HUDEP-2 (cell line): ENCODE results near the gene ZNF764.
"Not testable (repeated sequence)": the region's sequence is repeated elsewhere in the genome, so short reads cannot be mapped to it uniquely, and the experiment has no call there.

Experiments used
- DNase-seq, 76 experiments: peaks; one replicate each; lab custom pipeline; 2025; ENCODE audit not compliant: unreplicated experiment in 76 of 76; lab: John Stamatoyannopoulos, UW

The ZNF764 gene

DNA sequence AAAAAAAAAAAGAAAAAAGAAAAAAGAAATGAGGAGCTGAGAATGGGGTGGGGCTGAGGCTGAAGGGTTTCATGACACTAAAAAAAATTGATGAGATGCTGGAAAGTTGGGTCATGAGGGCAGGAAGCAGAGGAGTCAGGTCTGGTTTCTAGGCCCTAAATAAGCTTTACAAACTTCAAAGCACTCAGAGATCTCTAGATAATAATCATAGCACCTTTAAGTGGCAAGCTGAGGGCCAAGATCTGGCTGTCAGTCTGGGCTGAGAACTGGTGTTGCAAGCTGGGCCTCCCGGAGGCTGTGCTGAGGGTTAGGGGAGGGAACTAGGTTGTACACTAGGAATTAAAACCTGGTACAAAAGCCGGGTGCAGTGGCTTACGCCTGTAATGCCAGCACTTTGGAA, 6.4 kb downstream of the ZNF764 start:
- no peak for DNase-seq

DNA sequence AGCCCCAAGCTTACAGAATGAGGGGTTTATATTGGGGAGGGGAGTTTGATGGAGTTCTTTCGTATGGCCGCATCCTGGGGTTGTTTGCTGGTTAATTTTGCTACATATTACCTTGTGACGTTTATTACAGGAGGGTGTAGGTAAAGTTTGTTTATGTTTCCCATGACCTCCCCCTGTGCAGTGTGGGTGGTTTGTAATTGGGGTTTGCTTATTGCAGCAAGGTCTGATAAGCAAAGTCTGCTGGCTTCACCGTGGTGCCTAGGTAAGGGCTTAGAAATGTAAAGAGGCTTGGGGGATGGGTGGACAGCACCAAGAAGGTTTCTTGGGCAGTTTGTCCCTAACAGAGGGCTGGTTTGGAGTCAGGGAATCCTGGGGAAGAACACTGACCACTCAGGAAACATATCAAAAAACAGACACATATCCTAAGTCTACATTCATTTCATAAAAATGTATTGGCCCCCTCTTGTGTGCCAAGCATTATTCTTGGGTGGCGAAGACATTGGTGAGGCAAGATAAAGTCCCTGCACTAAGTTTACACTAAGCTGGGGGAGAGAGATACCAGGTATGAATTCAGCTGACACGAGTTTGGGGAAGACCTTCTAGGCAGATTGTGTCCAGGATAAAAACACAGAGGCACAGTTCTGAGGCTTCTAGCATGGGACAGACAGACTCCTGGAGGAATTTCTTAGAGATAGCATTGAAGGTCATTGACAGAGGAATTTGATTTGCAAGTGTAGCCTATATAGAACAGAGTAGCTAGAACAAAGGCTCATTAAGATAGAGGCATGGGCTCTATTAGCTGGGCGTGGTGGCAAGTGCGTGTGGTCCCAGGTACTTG, 9.5 kb downstream of the ZNF764 start:
- DNase-seq: peak in 21 of 76 experiments; percentile 8 to 64 (median 32)

DNA sequence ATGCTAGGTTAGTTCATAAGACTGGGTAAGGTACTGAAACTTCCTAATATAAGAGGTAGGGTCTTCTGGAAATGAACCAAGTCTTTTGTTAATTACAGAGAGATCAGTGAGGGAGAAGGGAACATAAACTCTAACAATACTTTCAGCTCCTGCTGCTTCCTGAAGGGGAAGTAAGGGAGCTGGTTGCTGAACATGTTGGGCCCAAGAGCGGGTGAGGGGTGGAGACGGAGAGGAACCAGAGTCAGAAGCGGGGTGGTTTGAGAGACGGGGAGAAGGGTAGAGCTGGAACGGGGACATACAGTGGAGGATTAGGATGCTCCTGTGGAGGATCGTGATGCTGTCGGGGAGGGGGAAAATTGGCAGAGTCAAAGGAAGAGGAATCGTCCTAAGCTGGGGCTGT, 12.1 kb downstream of the ZNF764 start:
- DNase-seq: no peak

DNA sequence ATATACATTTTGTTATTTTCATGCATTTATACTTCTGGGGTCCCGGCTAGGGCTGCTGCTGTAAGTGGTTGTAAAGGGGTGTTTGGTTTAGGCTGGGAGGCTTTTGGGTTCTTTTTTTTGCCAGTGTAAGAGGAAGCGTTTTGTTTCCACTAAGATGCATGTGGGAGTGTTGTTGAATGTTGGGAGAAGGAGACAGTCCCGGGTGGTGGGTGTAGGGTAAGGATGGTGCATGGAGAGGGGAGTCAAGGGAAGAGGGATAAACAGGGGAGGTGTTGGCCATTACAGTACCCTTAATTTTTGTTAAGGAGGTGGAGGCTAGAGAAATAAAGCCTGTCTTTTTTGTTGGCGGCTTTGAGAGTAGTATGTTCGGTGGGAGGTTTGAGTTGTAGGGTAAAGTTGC, 15.1 kb downstream of the ZNF764 start:
- no peak for DNase-seq

DNA sequence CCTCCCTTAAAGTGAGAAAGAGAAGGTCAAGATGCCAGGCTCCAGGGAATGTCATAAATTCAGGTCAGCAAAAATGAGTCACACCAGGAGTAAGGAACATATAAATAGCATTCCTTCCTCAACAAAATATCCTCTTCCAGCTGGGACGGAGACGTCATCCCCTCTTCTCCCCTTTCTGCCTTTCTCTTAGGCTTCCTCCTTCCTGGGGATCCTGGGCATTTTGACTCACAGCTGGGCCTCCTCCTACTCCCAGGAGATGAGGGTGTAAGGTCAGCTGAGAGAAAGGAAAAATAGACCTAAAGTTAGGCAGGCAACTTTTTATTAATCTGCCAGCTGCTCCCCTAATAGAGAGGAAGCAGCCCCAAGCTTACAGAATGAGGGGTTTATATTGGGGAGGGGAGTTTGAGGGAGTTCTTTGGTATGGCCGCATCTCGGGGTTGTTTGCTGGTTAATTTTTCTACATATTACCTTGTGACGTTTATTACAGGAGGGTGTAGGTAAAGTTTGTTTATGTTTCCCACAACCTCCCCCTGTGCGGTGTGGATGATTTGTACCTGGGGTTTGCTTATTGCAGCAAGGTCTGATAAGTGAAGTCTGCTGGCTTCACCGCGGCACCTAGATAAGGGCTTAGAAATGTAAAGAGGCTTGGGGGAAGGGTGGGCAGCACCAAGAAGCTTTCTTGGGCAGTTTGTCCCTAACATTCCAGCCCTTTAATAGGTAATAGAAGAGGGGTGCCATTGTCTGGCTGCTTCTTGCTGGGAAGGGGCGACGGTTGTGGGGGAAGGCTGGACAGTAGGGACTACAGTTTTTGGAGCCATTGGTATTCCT, 16.5 kb downstream of the ZNF764 start:
- DNase-seq: peak in 2 of 76 experiments; percentile 9 to 15

DNA sequence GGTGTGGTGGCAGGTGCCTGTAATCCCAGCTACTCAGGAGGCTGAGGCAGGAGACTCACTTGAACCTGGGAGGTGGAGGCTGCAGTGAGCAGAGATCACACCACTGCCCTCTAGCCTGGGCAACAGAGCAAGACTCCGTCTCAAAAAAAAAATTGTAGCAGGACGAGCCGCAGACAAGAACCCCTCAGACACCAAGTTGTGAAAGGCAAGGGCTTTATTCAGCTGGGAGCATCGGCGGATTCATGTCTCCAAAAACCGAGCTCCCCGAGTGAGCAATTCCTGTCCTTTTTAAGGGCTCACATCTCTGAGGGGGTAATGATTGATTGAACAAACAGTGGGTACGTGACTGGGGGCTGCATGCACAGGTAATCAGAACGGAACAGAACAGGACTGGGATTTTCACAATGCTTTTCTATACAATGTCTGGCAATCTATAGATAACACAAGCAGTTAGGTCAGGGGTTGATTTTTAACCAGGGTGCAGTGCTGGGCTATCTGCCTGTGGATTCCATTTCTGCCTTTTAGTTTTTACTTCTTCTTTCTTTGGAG, 17.2 kb downstream of the ZNF764 start:
- peak in 3 of 76 experiments; percentile 20 to 26 (median 24) for DNase-seq

DNA sequence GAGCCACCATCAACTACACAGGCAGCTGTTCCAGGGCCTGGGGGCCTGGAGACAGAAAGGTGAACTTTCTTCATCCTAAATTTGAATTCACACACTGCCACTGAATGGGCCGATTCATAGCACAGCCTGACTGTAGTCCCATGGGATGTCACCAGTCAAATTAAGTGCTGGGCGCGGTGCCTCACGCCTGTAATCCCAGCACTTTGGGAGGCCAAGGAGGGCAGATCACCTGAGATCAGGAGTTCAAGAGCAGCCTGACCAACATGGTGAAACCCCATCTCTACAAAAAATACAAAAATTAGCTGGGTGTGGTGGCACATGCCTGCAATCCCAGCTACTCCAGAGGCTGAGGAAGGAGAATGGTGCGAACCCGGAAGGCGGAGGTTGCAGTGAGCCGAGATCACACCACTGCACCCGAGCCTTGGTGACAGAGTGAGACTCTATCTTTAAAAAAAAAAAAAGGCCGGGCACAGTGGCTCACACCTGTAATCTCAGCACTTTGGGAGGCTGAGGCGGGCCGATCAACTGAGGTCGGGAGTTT, 18.1 kb downstream of the ZNF764 start:
- not testable (repeated sequence) for DNase-seq

DNA sequence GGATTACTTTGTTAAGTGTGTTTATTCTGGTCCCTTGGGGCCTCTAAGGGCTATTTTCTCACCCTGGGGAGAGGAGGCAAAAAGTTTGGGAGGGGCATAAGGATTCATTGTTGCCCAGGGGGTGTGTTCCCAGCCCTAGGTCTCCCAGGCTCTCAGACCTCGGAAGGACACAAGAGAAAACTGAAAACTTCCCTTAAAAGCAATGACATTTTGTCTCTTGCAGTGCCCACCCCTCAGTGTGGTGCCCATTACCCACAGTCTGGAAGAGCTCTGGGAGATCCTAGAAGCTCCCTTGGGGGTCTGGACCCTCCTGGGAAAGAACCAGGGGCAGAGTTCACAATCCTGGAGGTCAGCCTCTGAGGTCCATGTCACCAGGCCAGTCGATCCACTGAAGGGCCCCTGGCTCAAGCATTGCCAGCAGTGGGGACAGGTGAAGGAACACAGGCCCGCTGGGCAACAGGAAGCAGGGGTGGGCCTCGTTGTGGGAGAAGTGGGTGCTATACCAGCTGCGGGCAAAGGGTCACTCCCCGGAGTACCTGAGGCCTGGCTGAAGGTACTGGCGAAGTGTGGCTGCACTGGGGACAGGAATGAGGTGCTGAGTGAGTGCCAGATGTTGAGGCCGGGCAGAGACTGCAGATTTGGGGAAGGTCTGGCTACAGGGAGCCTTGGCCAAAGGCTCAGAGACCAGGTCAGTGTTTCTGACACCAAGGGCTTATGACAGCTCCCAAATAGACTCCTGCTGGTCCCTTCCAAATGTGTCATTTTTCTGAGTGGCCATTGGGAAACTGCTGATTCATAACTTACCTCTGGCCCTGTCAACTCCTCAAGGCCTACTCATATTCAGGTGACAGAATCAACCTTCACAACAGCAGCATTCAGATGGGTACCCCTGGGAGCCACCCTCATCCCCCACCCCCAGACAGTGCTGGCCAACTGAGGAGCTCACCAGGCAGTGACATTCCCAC, 18.9 kb downstream of the ZNF764 start:
- DNase-seq: no peak

DNA sequence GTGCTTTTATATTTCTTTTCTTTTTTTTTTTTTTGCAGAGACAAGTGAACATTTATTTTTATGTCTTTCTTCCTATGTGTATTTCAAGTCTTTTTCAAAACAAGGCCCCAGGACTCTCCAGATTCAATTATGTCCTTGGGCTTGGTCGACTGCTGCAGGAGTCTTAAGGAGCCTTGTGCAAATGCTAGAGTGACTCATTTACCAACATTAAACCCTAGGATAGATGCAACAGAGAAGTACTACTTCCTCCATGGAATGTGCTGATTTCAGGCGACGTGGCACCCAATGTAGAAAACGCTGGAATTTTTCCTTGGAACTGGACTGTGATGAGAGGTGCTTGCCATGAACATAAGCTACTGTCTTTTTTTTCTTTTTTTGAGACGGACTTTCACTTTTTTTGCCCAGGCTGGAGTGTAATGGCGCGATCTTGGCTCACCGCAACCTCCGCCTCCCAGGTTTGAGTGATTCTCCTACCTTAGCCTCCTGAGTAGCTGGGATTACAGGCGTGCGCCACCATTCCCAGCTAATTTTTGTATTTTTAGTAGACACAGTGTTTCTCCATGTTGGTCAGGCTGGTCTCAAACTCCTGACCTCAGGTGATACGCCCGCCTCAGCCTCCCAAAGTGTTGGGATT, 21.7 kb downstream of the ZNF764 start:
- DNase-seq: not testable (repeated sequence)

DNA sequence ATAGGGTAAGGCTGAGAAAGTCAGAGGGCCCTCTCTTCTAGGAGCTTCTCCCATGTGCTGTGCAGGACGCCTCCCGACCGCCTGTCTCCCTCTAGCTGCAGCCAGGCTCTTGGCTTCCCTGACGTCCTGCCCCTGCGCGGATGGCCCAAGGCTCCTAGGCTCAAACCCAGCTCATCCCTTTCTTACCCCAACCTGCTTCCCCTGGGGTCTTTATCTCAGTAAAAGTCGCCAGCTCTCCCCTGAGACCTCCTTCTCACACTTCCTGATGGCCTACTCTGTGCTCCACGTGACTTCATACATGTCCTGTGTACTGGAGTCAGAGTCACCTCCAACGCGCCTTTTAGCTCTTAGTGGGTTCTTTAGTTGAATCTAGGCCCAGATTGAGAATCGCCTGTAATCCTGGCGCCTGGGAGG, 22.4 kb downstream of the ZNF764 start:
- DNase-seq: peak in 70 of 76 experiments; percentile 30 to 81 (median 66)

DNA sequence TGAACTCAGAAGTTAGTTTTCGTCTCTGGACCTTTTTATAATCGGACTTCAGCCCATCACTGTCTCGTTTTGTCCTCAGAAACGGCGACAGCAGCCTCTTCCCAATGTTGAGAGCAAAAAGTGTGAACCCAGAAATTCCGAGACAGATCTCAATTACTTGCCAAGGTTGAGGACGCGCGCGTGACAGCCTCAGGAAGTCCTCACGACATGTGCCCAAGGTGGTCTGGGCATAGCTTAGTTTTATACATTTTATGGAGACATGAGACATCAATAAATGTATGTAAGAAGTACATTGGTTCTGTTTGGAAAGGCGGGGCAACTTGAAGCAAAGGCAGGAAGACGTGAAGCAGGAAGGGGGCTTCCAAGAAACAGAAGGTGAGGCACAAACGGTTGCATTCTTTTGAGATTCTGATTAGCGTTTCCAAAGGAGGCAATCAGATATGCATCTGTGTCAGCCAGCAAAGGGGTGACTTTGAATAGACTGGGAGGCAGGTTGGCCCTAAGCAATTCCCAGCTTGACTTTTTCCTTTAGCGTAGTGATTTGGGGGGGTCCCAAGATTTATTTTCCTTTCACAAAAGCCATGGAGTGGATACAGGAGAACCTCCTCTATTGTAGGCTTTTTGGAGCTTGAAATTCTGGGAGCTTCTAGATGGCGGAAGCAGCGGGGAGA, 22.9 kb downstream of the ZNF764 start:
- DNase-seq: peak in 5 of 76 experiments; percentile 46 to 90 (median 51)

DNA sequence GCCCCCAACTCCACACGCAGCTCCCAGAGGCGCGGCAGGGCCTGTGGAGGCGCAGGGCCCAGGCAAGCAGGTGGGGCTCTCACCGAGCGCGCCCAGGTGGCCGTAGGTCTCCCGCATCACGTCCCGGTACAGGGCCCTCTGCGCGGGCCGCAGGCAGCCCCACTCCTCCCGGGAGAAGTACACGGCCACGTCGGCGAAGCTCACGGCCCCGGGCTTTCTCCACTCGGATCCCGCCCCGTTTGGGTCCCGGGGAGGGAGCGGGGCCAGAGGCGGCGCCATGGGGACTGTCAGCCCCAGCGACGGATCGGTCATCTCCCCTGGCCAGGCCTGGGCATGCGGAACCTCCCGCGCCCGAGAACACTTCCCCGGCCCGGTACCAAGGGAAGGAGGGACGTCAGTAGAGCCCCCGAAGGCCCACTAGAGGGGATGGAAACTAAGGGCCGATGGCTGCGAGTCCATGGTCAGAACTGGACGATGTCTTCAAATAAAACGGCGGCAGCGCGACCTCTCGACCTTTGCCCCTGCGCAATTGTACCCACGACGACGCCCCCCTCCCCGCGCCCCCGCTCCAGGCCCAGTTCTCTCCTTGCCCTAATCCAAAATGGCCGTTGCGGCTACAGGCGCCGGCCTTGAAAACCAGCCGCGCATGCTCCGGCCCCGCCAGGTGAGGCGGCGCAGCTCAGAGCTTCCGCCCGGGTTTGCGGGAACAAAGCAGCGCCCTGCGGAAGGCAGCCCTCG, 23.6 kb downstream of the ZNF764 start, which contains the start of gene ZNF747:
ZNF747 (minus strand) TSS at position 491 of the 738 bp plus-strand sequence; CDS start at position 312, 179 bp downstream.
- peak in 71 of 76 experiments; percentile 18 to 90 (median 80) for DNase-seq

DNA sequence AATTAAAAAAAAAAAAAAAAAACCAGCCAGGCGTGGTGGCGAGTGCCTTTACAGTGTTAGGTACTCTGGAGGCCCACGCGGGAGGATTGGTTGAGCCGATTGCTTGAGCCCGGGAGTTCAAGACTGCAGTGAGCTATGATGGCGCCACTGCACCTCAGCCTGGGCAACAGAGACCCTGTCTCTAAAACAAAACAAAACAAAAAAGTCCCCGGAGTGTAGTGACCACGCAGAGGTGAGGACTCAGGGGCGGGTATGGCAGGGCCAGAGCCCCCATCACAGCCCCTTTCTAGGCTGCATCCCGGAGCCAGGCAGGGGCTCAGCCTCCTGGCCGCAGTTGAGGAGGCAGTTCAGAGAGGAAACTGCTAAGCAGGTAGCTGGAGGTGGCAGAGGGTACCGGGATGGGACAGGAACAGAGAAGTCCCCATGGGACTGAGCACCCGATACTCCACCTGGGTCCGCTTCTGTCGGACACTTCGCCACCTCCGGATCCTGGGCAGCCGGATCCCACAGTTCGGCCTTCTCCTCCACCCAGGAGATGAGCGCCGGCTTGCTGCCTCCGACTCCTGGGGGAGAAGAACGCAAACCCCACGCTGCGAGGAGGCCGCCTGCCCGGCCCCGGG, 24.3 kb downstream of the ZNF764 start:
- DNase-seq: peak in 20 of 76 experiments; percentile 9 to 72 (median 24)

DNA sequence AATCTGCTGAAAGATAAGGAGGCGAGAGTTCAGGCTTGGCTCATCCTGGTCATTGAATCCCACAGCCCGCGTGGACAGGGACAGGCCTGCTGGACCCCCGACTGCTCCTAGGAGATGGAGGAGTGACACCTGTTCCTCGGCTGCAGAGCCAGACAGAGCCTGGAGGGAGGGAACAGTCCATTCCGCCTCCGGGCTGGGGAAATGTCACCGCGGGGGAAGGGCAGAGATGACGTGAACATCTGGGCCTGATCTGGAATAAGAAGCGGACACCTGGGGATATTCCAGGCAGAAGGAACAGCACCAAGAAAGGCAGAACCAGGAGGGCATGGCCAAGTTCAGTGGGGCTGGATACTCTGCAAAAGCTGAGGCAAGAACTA, 25.0 kb downstream of the ZNF764 start:
- DNase-seq: no peak

DNA sequence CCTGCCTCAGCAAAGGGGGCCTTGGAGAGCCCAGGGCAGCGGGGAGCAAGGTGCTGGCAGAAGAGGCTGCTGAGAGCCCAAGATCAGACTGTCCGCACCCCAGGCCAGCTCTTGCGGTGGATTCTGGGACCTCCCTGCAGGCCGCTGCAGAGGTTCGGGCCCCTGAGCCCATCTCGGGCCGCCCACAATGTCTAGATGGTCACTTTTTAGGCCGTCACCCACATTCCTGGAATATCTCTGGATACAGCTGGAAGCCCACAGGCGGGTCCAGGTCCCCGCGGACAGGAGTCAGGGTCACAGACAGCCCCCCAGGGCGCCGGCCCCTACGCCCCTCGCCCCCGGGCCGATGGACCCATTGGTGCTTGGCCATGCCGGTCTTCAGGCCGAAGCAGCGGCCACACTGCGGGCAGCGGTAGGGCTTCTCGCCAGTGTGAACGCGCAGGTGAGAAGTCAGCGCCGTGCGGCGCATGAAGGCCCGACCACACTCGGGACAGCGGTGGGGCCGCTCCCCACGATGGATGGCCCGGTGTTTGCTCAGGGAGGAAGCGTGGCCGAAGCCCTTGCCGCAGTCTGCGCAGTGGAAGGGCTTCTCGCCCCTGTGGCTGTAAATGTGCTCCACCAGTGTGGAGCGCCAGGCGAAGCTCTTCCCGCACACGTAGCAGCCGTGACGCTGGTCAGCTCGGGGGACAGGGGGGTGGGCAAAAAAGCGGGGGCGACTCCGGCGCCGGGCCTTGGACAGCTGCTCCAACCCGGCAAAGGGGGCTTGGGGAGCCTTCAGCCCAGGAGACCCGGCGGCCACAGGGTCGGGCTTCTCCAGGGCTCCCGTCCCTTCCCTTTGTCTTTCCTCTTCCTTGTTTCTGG, 25.7 kb downstream of the ZNF764 start:
- DNase-seq: no peak

DNA sequence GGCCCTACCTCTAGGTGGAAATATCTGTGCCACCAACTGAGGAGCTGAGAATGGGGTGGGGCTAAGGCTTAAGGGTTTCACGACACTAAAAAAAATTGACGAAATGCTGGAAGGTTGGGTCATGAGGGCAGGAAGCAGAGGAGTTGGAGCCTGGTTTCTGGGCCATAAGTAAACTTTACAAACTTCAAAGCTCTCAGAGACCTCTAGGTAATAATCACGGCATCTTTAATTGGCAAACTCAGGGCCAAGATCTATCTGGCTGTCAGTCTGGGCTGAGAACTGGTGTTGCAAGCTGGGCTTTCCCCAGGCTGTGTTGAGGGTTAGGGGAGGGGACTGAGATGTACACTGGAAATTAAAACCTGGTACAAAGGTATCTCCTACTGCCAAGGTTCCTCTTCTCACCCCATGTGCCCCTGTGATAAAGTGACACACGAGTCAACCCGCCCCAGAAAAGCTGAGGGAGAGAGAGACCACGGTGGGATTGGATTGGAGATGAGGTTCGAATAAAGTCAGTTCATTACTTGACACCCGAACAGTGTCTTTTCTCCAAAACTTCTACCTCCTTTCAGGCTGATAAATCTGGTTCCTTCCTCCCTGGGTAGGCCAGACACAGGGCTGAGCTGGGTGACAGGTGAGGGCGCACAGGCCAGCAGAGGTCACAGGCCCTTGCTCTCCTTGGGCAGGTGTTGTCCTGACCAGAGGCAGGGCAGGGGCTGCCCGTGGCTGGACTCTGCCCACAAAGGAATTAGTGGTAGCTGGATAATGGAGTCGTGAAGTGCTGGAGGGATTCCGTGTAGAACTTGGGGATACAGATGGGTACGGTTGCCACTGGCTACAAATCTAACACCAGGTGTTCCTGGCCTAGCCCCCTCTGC, 27.8 kb downstream of the ZNF764 start:
- no peak for DNase-seq
